ENCODE results near the gene DMWD.

DMWD gene

GRCh38 chr19:45821570-45821969 is 28.9 kb upstream of the DMWD start:
- Histone ChIP-seq H3K36me3 (ENCODE audit: control insufficient read depth, low read length) (peaks cover 63% of the 10 kb centered on the region), H3K79me2 (ENCODE audit: control insufficient read depth, low read length) (no peaks in the 10 kb centered on the region), H3K27me3 (ENCODE audit: control insufficient read depth, low read length) (no peaks in the 10 kb centered on the region), H3K4me2 (ENCODE audit: low read length) (no peak overlapping the region), H3K4me1 (ENCODE audit: control insufficient read depth, low read length) (peaks cover 11% of the 10 kb centered on the region), H3K9me2 (replicated peaks; ENCODE audit: control insufficient read depth, low read length) (no peaks in the 10 kb centered on the region), H3F3A (ENCODE audit: control insufficient read depth, insufficient read depth) (no peaks in the 10 kb centered on the region), H3K4me3 (ENCODE audit: low read length) (no peak overlapping the region), H3K27ac (ENCODE audit: low read depth, low read length) (no peak overlapping the region), H3K9me3 (ENCODE audit: control insufficient read depth, insufficient read depth, low read length) (no peaks in the 10 kb centered on the region), H4K20me1 (ENCODE audit: control insufficient read depth, insufficient read depth, low read depth, low read length) (peaks cover 5% of the 10 kb centered on the region; the same call in 1 of the 2 replicates)
- no peak for TF ChIP-seq CTCF (IDR thresholded peaks at IDR 0.05; ENCODE audit: low read depth, low read length, poor library complexity, severe bottlenecking)
- no peak for TF ChIP-seq EZH2phosphoT487 (IDR thresholded peaks at IDR 0.05; ENCODE audit: borderline replicate concordance, low read length)

GRCh38 chr19:45821103-45821521 is 28.5 kb upstream of the DMWD start:
- TF ChIP-seq EZH2phosphoT487 (IDR thresholded peaks at IDR 0.05; ENCODE audit: borderline replicate concordance, low read length) (no peak), CTCF (IDR thresholded peaks at IDR 0.05; ENCODE audit: low read depth, low read length, poor library complexity, severe bottlenecking) (no peak)
- no peaks in the 10 kb centered on the region for H3K9me3 ChIP-seq (ENCODE audit: control insufficient read depth, insufficient read depth, low read length)
- peaks cover 63% of the 10 kb centered on the region for H3K36me3 ChIP-seq (ENCODE audit: control insufficient read depth, low read length)
- H3K4me2 ChIP-seq (ENCODE audit: low read length) = no peak overlapping the region
- no peak overlapping the region for H3K27ac ChIP-seq (ENCODE audit: low read depth, low read length)
- H3K9me2 ChIP-seq (replicated peaks; ENCODE audit: control insufficient read depth, low read length) = no peaks in the 10 kb centered on the region
- H3K27me3 ChIP-seq (ENCODE audit: control insufficient read depth, low read length) = no peaks in the 10 kb centered on the region
- peaks cover 11% of the 10 kb centered on the region for H3K4me1 ChIP-seq (ENCODE audit: control insufficient read depth, low read length)
- no peaks in the 10 kb centered on the region for H3K79me2 ChIP-seq (ENCODE audit: control insufficient read depth, low read length)
- H3F3A ChIP-seq (ENCODE audit: control insufficient read depth, insufficient read depth) = no peaks in the 10 kb centered on the region
- no peak overlapping the region for H3K4me3 ChIP-seq (ENCODE audit: low read length)
- peaks cover 5% of the 10 kb centered on the region; the same call in 1 of the 2 replicates for H4K20me1 ChIP-seq (ENCODE audit: control insufficient read depth, insufficient read depth, low read depth, low read length)

- no peaks in the 10 kb centered on the region for H3K9me2 ChIP-seq (replicated peaks; ENCODE audit: control insufficient read depth, low read length)
- no peaks in the 10 kb centered on the region for H3F3A ChIP-seq (ENCODE audit: control insufficient read depth, insufficient read depth)
- H3K27me3 ChIP-seq (ENCODE audit: control insufficient read depth, low read length) = no peaks in the 10 kb centered on the region
- no peak overlapping the region for H3K27ac ChIP-seq (ENCODE audit: low read depth, low read length)
- peaks cover 5% of the 10 kb centered on the region; the same call in 1 of the 2 replicates for H4K20me1 ChIP-seq (ENCODE audit: control insufficient read depth, insufficient read depth, low read depth, low read length)
- no peaks in the 10 kb centered on the region for H3K79me2 ChIP-seq (ENCODE audit: control insufficient read depth, low read length)
- no peak overlapping the region for H3K4me2 ChIP-seq (ENCODE audit: low read length)
- TF ChIP-seq EZH2phosphoT487 (IDR thresholded peaks at IDR 0.05; ENCODE audit: borderline replicate concordance, low read length) (no peak), CTCF (IDR thresholded peaks at IDR 0.05; ENCODE audit: low read depth, low read length, poor library complexity, severe bottlenecking) (no peak)
- peaks cover 63% of the 10 kb centered on the region for H3K36me3 ChIP-seq (ENCODE audit: control insufficient read depth, low read length)
- H3K9me3 ChIP-seq (ENCODE audit: control insufficient read depth, insufficient read depth, low read length) = no peaks in the 10 kb centered on the region
- H3K4me3 ChIP-seq (ENCODE audit: low read length) = no peak overlapping the region
- H3K4me1 ChIP-seq (ENCODE audit: control insufficient read depth, low read length) = peaks cover 11% of the 10 kb centered on the region
These were observed 27.9 kb upstream of the DMWD start for GRCh38 chr19:45820413-45821102.
